ENCODE measurements around the gene ACOD1.

ACOD1 gene

GRCh38 chr13:76992548-76993001, 44.3 kb downstream of the ACOD1 start:
- DNase-seq: no peak

- no peak for DNase-seq
Observed at GRCh38 chr13:76993021-76993420, 44.7 kb downstream of the ACOD1 start.

- no peak for DNase-seq
Observed at GRCh38 chr13:76993473-76993872, 45.2 kb downstream of the ACOD1 start.

GRCh38 chr13:76994281-76994680, 46.0 kb downstream of the ACOD1 start:
- DNase-seq: no peak

GRCh38 chr13:77000475-77000874, 52.2 kb downstream of the ACOD1 start:
- no peak for DNase-seq

GRCh38 chr13:77001540-77001939, 53.2 kb downstream of the ACOD1 start:
- no peak for DNase-seq

- DNase-seq: no peak
Observed at GRCh38 chr13:77001963-77002587, 53.8 kb downstream of the ACOD1 start.

- no peak for DNase-seq
Observed at GRCh38 chr13:77002590-77003190, 54.4 kb downstream of the ACOD1 start.

All from right kidney (tissue), 1 donor.